Fibroblast of skin of right quadriceps (primary cell): ENCODE measurements around the gene DONSON.
A peak's percentile ranks its signal among the peaks of the same experiment; 100 is the strongest.

ENCODE experiments used
- DNase-seq: peaks from one replicate; pipeline ENCODE4 v3.0.0-alpha.2; 2013

The DONSON gene

DNA sequence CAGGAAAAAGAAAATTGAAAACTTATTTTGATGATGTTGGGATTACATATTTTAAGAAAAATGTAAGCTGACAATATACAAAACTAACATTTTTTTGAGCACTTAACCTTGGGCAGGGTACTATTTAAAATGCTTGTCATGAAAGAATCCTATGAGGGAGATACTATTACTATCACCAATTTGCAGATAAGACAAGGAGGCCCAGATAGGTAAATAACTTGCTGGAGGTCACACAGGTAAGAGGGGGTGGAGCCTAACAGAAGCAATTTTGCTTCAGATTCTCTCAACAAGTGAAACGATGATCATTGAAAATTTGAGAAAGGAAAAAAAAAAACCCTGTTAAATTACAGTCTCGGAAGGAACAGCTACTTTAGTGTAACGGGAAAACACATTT is 47.8 kb downstream of the DONSON start:
- no peak for DNase-seq

DNA sequence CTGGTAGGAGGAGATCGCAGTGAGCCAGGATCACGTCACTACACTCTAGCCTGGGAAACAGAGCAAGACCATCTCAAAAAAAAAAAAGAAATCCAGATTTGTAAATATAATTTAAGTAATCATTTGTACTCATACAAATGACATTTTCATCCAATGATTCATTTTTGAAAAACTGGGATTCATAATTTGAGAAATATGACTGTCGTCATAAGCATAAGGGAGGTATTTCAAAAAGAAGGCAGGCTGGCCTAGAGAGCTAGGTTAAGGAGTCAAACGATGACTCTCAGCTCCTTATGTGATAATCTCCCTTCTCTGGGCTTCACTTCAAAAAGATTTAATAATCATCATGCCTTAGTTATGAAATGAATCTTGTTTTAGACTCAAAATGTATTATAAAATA is 48.9 kb downstream of the DONSON start:
- peak; percentile 37 for DNase-seq

DNA sequence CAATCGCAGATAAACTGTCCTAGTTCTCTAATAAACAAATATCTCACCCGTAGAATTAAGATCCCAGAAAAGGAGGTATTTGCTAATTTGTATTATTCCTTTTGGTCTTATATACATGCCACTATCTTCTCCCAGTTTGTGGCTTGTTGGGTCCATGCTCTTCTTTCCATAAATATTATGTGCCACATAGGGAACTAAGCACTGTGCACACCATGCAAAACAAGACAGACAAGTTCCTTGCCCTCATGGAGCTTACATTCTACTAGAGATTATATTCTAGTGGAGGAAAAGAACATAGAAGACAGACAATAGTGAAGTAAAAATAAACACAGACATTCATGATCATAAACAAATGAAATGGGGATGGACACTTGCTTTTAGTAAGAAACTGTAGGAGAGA is 51.3 kb downstream of the DONSON start:
- DNase-seq, result no peak

DNA sequence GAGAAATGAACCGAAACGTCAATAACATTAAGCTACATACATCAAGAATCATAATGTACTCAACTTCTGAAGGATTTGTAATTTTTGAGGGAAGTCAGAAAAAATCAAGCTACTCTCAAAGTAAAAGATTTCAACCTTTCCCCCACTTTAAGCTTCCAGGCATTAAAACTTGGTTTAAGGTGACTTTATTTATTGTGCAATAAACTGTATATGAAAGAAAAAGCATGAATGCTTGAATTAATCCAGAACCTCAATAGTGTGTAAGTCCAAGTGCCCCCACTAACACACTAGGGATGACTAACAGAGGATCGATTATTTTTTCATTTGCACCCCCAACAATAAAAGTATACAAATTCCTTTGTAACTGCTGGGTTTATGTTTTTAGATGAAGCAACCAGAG is 57.5 kb downstream of the DONSON start:
- DNase-seq, result no peak
